WTC11 (cell line): ENCODE data around the gene SUGP2. TPM values are rescaled to one million over a fixed set of nuclear protein-coding genes. Genes with fewer than 3 reads are reported as not detected.

ENCODE experiments used
- ATAC-seq: fragments of 200-7000 bp; cut with Tn5 transposase; 2 replicates; pipeline ENCODE4 v1.10.0; 2021; ENCODE audit warnings: mild to moderate bottlenecking, moderate library complexity
- CTCF ChIA-PET: fragments of 300-600 bp; sonication (Branson Sonifier 250); formaldehyde crosslinking; loops from one replicate; lab custom pipeline; 2021; ENCODE audit warnings: antibody characterized with exemption; lab: Charles Lee
- POLR2A ChIA-PET: fragments of 350-600 bp; sonication (Branson Sonifier 250); formaldehyde crosslinking; loops from one replicate; lab custom pipeline; 2021; ENCODE audit warnings: antibody characterized with exemption; lab: Charles Lee
- DNase-seq: peaks from one replicate; pipeline ENCODE4 v3.0.0; 2021; ENCODE audit warnings: low spot score
- H3K27ac Mint-ChIP-seq: 2 replicates; pipeline ENCODE4 v1.8.0; 2021; ENCODE audit warnings: mixed read lengths
- H3K27me3 Mint-ChIP-seq: 2 replicates; pipeline ENCODE4 v1.8.0; 2021; ENCODE audit warnings: low read depth, mild to moderate bottlenecking, moderate library complexity, mixed read lengths
- H3K36me3 Mint-ChIP-seq: 2 replicates; pipeline ENCODE4 v1.8.0; 2021; ENCODE audit warnings: mixed read lengths
- H3K4me1 Mint-ChIP-seq: 2 replicates; pipeline ENCODE4 v1.8.0; 2022; ENCODE audit warnings: mixed read lengths
- H3K4me3 Mint-ChIP-seq: 2 replicates; pipeline ENCODE4 v1.8.0; 2021; ENCODE audit warnings: mild to moderate bottlenecking, moderate library complexity, mixed read lengths
- H3K9me3 Mint-ChIP-seq: 2 replicates; pipeline ENCODE4 v1.8.0; 2021; ENCODE audit warnings: mixed read lengths
- GTF2I ChIP-seq: fragments of 250-450 bp; sonication (Bioruptor Pico); conservative IDR thresholded peaks from 2 replicates; pipeline ENCODE4 v1.4.0; 2021; ENCODE audit warnings: mild to moderate bottlenecking
- HMGA2 ChIP-seq: fragments of 250-450 bp; sonication (Bioruptor Pico); IDR thresholded peaks from 2 replicates; pipeline ENCODE4 v1.4.0; 2021; ENCODE audit warnings: mild to moderate bottlenecking, moderate library complexity
- NR3C1 ChIP-seq: sonication (generic); formaldehyde crosslinking; conservative IDR thresholded peaks from 2 replicates; pipeline ENCODE4 v1.8.1; 2023; ENCODE audit warnings: low read depth, mild to moderate bottlenecking, missing genetic modification reagents
- PRRX2 ChIP-seq: fragments of 250-450 bp; sonication (Bioruptor Pico); IDR thresholded peaks from 2 replicates; pipeline ENCODE4 v1.8.0; 2021; ENCODE audit warnings: mild to moderate bottlenecking
- SMAD4 ChIP-seq: sonication (generic); formaldehyde crosslinking; IDR thresholded peaks from 2 replicates; pipeline ENCODE4 v1.8.0; 2022; ENCODE audit warnings: mild to moderate bottlenecking, missing genetic modification reagents
- SP1 ChIP-seq: sonication (generic); formaldehyde crosslinking; conservative IDR thresholded peaks from 2 replicates; pipeline ENCODE4 v1.8.1; 2022; ENCODE audit warnings: missing genetic modification reagents
- ZNF121 ChIP-seq: sonication (generic); formaldehyde crosslinking; IDR thresholded peaks from 2 replicates; pipeline ENCODE4 v1.8.0; 2023; ENCODE audit warnings: missing genetic modification reagents
- ZNF138 ChIP-seq: sonication (generic); formaldehyde crosslinking; conservative IDR thresholded peaks from 2 replicates; pipeline ENCODE4 v1.8.1; 2022; ENCODE audit warnings: mild to moderate bottlenecking, moderate library complexity, missing genetic modification reagents
- total RNA-seq: library from RNA; stranded (reverse); gene quantifications from 3 replicates; pipeline ENCODE4 v1.2.3, GENCODE V29; 2021
- TF ChIP-seq, protein P1 (sequence below): sonication (generic); formaldehyde crosslinking; IDR thresholded peaks from 2 replicates; pipeline ENCODE4 v1.8.1; 2023; ENCODE audit warnings: mild to moderate bottlenecking, missing genetic modification reagents, moderate library complexity
- TF ChIP-seq, protein P2 (sequence below): sonication (generic); formaldehyde crosslinking; conservative IDR thresholded peaks from 2 replicates; pipeline ENCODE4 v1.8.1; 2022; ENCODE audit warnings: mild to moderate bottlenecking, missing genetic modification reagents
- TF ChIP-seq, protein P3 (sequence below): sonication (generic); formaldehyde crosslinking; IDR thresholded peaks from 2 replicates; pipeline ENCODE4 v1.8.0; 2023; ENCODE audit warnings: missing genetic modification reagents
- TF ChIP-seq, protein P4 (sequence below): fragments of 250-450 bp; sonication (Bioruptor Pico); IDR thresholded peaks from 2 replicates; pipeline ENCODE4 v1.9.0; 2021; ENCODE audit warnings: mild to moderate bottlenecking
- TF ChIP-seq, protein P5 (sequence below): sonication (generic); formaldehyde crosslinking; IDR thresholded peaks from 2 replicates; pipeline ENCODE4 v1.8.1; 2023; ENCODE audit warnings: mild to moderate bottlenecking, missing genetic modification reagents, borderline replicate concordance
- TF ChIP-seq, protein P6 (sequence below): sonication (generic); formaldehyde crosslinking; IDR thresholded peaks from 2 replicates; pipeline ENCODE4 v1.8.0; 2022; ENCODE audit warnings: mild to moderate bottlenecking, missing genetic modification reagents

Gene SUGP2
- total RNA-seq, 1 experiment from 2014 or later, result 160 TPM

DNA sequence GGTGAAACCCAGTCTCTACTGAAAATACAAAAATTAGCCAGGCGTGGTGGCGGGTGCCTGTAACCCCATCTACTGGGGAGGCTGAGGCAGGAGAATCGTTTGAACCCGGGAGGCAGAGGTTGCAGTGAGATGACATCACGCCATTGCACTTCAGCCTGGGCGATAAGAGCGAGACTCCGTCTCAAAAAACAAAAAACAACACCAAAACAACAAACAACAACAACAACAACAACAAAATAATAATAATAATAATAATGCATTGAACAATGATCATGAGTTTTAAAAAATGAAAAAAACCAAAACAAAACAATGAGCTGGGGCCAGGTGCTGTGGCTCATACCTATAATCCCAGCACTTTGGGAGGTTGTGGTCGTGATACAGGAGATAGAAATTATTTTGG is 69.2 kb downstream of the SUGP2 start:
- Mint-ChIP-seq H3K27ac (no peak overlapping the region), H3K4me3 (no peak overlapping the region), H3K36me3 (no peaks in the 10 kb centered on the region), H3K4me1 (peaks cover 17% of the 10 kb centered on the region), H3K9me3 (peaks cover 4% of the 10 kb centered on the region; the same call in 1 of the 2 replicates), H3K27me3 (peaks cover 21% of the 10 kb centered on the region)
- ATAC-seq (no peak), DNase-seq (no peak)
- CTCF ChIA-PET, result no interaction called here
- TF ChIP-seq PRRX2 (CRISPR knock-in tag) (no peak), HMGA2 (no peak), ZNF138 (no peak)
- TF ChIP-seq, protein P1, sequence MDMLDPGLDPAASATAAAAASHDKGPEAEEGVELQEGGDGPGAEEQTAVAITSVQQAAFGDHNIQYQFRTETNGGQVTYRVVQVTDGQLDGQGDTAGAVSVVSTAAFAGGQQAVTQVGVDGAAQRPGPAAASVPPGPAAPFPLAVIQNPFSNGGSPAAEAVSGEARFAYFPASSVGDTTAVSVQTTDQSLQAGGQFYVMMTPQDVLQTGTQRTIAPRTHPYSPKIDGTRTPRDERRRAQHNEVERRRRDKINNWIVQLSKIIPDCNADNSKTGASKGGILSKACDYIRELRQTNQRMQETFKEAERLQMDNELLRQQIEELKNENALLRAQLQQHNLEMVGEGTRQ (CRISPR knock-in tag), result no peak
- TF ChIP-seq, protein P2, sequence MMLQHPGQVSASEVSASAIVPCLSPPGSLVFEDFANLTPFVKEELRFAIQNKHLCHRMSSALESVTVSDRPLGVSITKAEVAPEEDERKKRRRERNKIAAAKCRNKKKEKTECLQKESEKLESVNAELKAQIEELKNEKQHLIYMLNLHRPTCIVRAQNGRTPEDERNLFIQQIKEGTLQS, result no peak
- TF ChIP-seq, protein P3, sequence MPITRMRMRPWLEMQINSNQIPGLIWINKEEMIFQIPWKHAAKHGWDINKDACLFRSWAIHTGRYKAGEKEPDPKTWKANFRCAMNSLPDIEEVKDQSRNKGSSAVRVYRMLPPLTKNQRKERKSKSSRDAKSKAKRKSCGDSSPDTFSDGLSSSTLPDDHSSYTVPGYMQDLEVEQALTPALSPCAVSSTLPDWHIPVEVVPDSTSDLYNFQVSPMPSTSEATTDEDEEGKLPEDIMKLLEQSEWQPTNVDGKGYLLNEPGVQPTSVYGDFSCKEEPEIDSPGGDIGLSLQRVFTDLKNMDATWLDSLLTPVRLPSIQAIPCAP (CRISPR knock-in tag), result no peak
- TF ChIP-seq, protein P4, sequence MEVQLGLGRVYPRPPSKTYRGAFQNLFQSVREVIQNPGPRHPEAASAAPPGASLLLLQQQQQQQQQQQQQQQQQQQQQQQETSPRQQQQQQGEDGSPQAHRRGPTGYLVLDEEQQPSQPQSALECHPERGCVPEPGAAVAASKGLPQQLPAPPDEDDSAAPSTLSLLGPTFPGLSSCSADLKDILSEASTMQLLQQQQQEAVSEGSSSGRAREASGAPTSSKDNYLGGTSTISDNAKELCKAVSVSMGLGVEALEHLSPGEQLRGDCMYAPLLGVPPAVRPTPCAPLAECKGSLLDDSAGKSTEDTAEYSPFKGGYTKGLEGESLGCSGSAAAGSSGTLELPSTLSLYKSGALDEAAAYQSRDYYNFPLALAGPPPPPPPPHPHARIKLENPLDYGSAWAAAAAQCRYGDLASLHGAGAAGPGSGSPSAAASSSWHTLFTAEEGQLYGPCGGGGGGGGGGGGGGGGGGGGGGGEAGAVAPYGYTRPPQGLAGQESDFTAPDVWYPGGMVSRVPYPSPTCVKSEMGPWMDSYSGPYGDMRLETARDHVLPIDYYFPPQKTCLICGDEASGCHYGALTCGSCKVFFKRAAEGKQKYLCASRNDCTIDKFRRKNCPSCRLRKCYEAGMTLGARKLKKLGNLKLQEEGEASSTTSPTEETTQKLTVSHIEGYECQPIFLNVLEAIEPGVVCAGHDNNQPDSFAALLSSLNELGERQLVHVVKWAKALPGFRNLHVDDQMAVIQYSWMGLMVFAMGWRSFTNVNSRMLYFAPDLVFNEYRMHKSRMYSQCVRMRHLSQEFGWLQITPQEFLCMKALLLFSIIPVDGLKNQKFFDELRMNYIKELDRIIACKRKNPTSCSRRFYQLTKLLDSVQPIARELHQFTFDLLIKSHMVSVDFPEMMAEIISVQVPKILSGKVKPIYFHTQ (CRISPR knock-in tag), result no peak
- POLR2A ChIA-PET, result no interaction called here

DNA sequence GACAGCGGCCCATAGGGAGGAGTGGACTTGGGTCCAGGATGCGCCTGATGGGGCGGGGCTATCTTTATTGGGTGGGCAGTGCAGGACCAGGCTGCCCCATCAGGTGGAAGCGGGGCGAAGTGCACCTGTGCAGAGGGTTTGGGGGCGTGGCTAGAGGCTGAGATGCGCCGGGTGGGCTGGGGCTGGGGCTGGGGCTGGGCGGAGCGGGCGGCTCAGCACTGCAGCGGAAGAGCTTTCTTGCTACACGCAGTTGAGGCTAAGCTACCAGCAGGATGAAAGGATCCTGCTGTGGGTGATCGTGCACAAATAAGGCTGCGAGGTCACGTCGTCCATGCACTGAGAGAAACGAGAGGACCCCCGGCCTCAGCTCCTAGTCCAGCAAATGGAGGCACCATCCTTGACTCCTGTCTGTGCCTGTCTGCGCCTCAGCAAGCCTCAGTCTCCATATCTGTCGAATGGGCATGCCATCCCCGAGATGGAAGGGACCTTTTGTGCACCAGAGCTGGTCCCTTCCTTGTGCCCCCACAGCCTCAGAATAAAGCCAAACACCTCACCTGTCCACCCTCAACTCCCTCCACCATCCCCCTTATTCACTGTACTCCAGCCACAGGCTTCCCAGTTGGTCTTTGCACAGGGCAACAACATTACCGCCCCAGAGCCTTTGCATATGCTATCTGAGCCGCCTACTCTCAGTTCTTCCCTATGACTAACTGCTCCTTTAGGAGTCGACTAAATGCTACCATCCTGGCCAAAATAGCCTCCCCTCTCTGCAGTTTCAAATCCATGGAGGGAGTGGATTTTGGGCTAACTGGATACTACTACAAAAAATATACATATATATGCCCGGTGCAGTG is 71.3 kb downstream of the SUGP2 start:
- POLR2A ChIA-PET, result interaction anchor here (0.5 to 0.7 kb wide), 2 partner anchors 15 to 703 kb away, joined by 3 to 11 read pairs; no protein-coding TSS in a partner anchor
- CTCF ChIA-PET, result interaction anchor here (0.6 to 1.4 kb wide), 12 partner anchors 9 to 66 kb away, joined by 3 to 9 read pairs (median 4); partner anchors contain the start of genes CERS1, COPE and DDX49
- Mint-ChIP-seq H3K4me1 (peaks cover 15% of the 10 kb centered on the region), H3K27me3 (peaks cover 28% of the 10 kb centered on the region), H3K9me3 (no peaks in the 10 kb centered on the region), H3K27ac (peak overlapping the region; percentile 79), H3K36me3 (no peaks in the 10 kb centered on the region), H3K4me3 (peak overlapping the region; percentile 54)
- TF ChIP-seq SP1 (CRISPR knock-in tag) (0 out of 2 replicates have a peak, but pooled peaks have one; percentile 23), NR3C1 (no peak), PRRX2 (CRISPR knock-in tag) (peak; percentile 27; the same call in 1 of the 2 replicates), SMAD4 (CRISPR knock-in tag) (no peak), GTF2I (CRISPR knock-in tag) (peak; percentile 99), ZNF121 (CRISPR knock-in tag) (0 out of 2 replicates have a peak, but pooled peaks have one; percentile 7)
- TF ChIP-seq, protein P5, sequence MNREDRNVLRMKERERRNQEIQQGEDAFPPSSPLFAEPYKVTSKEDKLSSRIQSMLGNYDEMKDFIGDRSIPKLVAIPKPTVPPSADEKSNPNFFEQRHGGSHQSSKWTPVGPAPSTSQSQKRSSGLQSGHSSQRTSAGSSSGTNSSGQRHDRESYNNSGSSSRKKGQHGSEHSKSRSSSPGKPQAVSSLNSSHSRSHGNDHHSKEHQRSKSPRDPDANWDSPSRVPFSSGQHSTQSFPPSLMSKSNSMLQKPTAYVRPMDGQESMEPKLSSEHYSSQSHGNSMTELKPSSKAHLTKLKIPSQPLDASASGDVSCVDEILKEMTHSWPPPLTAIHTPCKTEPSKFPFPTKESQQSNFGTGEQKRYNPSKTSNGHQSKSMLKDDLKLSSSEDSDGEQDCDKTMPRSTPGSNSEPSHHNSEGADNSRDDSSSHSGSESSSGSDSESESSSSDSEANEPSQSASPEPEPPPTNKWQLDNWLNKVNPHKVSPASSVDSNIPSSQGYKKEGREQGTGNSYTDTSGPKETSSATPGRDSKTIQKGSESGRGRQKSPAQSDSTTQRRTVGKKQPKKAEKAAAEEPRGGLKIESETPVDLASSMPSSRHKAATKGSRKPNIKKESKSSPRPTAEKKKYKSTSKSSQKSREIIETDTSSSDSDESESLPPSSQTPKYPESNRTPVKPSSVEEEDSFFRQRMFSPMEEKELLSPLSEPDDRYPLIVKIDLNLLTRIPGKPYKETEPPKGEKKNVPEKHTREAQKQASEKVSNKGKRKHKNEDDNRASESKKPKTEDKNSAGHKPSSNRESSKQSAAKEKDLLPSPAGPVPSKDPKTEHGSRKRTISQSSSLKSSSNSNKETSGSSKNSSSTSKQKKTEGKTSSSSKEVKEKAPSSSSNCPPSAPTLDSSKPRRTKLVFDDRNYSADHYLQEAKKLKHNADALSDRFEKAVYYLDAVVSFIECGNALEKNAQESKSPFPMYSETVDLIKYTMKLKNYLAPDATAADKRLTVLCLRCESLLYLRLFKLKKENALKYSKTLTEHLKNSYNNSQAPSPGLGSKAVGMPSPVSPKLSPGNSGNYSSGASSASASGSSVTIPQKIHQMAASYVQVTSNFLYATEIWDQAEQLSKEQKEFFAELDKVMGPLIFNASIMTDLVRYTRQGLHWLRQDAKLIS (CRISPR knock-in tag), result no peak
- TF ChIP-seq, protein P6, sequence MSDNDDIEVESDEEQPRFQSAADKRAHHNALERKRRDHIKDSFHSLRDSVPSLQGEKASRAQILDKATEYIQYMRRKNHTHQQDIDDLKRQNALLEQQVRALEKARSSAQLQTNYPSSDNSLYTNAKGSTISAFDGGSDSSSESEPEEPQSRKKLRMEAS (CRISPR knock-in tag), result peak; percentile 31; the same call in 1 of the 2 replicates
- DNase-seq, result peak; percentile 97
- ATAC-seq, result peak; percentile 99
